IMR-90 (cell line): Measurements from ENCODE around the gene SOX5.

Source experiments
- CEBPB ChIP-seq: IDR thresholded peaks from 2 replicates; pipeline ENCODE4 v1.6.1; 2012; ENCODE audit warnings: low read depth, low read length, improper control_type of control experiment
- CHD1 ChIP-seq: IDR thresholded peaks from 2 replicates; pipeline ENCODE4 v1.6.1; 2012; ENCODE audit warnings: low read depth, low read length, improper control_type of control experiment
- CTCF ChIP-seq: conservative IDR thresholded peaks from 2 replicates; pipeline ENCODE4 v1.5.1; 2012; ENCODE audit warnings: mild to moderate bottlenecking, low read depth, low read length, improper control_type of control experiment
- ELK1 ChIP-seq: fragments of 150-350 bp; IDR thresholded peaks from 2 replicates; pipeline ENCODE4 v1.6.1; 2016; ENCODE audit warnings: low read depth, mild to moderate bottlenecking, low read length, moderate library complexity, borderline replicate concordance
- MAFK ChIP-seq: IDR thresholded peaks from 2 replicates; pipeline ENCODE4 v1.6.1; 2012; ENCODE audit warnings: low read depth, low read length, improper control_type of control experiment
- MXI1 ChIP-seq: IDR thresholded peaks from 2 replicates; pipeline ENCODE4 v1.6.1; 2012; ENCODE audit warnings: low read depth, mild to moderate bottlenecking, low read length, moderate library complexity, borderline replicate concordance
- NFE2L2 ChIP-seq: fragments of 150-350 bp; IDR thresholded peaks from 2 replicates; pipeline ENCODE4 v1.6.1; 2016; ENCODE audit warnings: low read depth, mild to moderate bottlenecking, low read length
- POLR2A ChIP-seq: IDR thresholded peaks from 2 replicates; pipeline ENCODE4 v1.6.1; 2012; ENCODE audit warnings: mild to moderate bottlenecking, low read depth, low read length
- RAD21 ChIP-seq: IDR thresholded peaks from 2 replicates; pipeline ENCODE4 v1.6.1; 2012; ENCODE audit warnings: low read length, improper control_type of control experiment
- RCOR1 ChIP-seq: IDR thresholded peaks from 2 replicates; pipeline ENCODE4 v1.6.1; 2012; ENCODE audit warnings: mild to moderate bottlenecking, low read length, improper control_type of control experiment; ENCODE audit not compliant: insufficient replicate concordance
- RFX5 ChIP-seq: IDR thresholded peaks from 2 replicates; pipeline ENCODE4 v1.8.0; 2012; ENCODE audit warnings: low read depth, mild to moderate bottlenecking, low read length, moderate library complexity
- SMC3 ChIP-seq: fragments of 150-350 bp; IDR thresholded peaks from 2 replicates; pipeline ENCODE4 v1.6.1; 2016; ENCODE audit warnings: low read depth, mild to moderate bottlenecking, antibody characterized with exemption, low read length, moderate library complexity
- USF2 ChIP-seq: fragments of 150-350 bp; IDR thresholded peaks from 2 replicates; pipeline ENCODE4 v1.6.1; 2017; ENCODE audit warnings: mild to moderate bottlenecking, antibody characterized with exemption, low read length, low read depth

GRCh38 chr12:23502259-23502658 lies 447.2 kb downstream of the SOX5 start:
- TF ChIP-seq MAFK (no peak), RAD21 (no peak), CTCF (no peak), POLR2A (no peak), RFX5 (no peak), NFE2L2 (no peak), CHD1 (no peak), USF2 (no peak), RCOR1 (no peak), MXI1 (no peak), ELK1 (no peak), CEBPB (no peak), SMC3 (no peak)
